GM13977 (cell line): ENCODE measurements around the gene ZPBP2.
A peak's percentile ranks its signal among the peaks of the same experiment; 100 is the strongest.

Experiments used
- DNase-seq: peaks from one replicate; pipeline ENCODE4 v3.0.0; 2012; ENCODE audit warnings: low spot score
- in situ Hi-C: fragments of 300-500 bp; cut with MboI; formaldehyde crosslinking; loops from one replicate; pipeline ENCODE4 v1.12.0; 2022; ENCODE audit warnings: low sequenced_read_pairs, low pct_unique_long_range_greater_than_20kb, mixed read lengths, inconsistent platforms; ENCODE audit not compliant: unreplicated experiment
- TF ChIP-seq, protein P1 (sequence below): IDR thresholded peaks from 2 replicates; pipeline ENCODE4 v1.5.1; 2012; ENCODE audit warnings: mild to moderate bottlenecking, control low read depth; ENCODE audit not compliant: insufficient read depth; ENCODE audit errors: extremely low read depth, missing control alignments

The ZPBP2 gene

DNA sequence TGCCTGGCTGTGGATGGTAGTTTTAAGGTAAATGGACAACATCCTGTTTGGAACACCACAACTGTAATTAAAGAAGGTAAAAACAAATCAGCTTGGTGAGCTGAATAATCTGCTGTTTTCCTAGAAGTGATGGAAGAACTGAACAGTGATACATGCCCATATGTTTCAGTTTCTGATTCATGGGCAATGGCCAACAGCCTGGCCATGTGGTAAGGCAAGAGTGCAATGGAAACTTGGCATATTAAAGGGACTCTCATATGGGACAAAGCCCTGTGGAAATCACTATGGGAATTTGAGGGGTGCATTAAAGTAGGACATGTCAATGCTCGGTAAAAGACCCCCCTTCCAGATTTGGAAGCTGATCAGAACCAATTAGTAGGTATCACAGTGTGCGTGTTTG, 41.7 kb upstream of the ZPBP2 start:
- TF ChIP-seq, protein P1, sequence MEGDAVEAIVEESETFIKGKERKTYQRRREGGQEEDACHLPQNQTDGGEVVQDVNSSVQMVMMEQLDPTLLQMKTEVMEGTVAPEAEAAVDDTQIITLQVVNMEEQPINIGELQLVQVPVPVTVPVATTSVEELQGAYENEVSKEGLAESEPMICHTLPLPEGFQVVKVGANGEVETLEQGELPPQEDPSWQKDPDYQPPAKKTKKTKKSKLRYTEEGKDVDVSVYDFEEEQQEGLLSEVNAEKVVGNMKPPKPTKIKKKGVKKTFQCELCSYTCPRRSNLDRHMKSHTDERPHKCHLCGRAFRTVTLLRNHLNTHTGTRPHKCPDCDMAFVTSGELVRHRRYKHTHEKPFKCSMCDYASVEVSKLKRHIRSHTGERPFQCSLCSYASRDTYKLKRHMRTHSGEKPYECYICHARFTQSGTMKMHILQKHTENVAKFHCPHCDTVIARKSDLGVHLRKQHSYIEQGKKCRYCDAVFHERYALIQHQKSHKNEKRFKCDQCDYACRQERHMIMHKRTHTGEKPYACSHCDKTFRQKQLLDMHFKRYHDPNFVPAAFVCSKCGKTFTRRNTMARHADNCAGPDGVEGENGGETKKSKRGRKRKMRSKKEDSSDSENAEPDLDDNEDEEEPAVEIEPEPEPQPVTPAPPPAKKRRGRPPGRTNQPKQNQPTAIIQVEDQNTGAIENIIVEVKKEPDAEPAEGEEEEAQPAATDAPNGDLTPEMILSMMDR, result no peak
- in situ Hi-C loops, result no loop called here
- DNase-seq, result no peak

DNA sequence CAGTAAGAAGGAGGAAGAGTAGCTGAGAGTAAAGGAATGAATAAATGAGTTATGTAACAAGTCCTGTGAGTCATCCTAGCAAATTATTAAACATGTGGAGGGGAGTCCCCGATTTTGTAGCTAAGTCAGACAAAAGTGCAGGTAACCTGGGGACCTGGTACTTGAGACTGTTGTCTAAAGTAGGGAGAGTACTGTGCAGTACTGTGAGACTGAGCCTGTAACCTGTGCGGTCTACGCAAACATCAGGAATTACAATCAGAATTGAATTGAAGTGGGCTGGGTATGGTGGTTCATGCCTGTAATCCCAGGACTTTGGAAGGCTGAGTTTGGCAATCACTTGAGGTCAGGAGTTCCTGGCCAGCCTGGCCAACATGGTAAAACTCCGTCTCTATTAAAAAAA, 39.6 kb upstream of the ZPBP2 start:
- TF ChIP-seq, protein P1, result no peak
- no peak for DNase-seq
- in situ Hi-C loops, result no loop called here

DNA sequence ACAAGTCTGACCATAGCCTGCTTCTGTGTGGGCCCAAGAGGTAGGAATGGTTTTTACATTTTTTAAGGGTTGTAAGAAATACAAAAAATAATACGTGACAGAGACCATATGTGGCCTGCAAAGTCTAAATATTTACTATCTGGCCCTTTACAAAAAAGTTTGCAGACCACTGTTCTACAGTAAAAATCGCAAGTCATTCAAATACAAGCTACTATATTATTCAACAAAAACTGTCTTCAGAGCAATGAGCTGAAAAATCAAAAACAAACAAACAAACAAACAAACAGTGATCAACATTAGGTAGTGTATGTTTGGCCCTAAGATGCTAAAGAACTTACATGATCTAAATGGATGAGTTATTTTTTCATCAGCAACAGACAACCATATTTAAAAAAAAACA, 36.4 kb upstream of the ZPBP2 start:
- in situ Hi-C loops, result no loop called here
- TF ChIP-seq, protein P1, result no peak
- no peak for DNase-seq

DNA sequence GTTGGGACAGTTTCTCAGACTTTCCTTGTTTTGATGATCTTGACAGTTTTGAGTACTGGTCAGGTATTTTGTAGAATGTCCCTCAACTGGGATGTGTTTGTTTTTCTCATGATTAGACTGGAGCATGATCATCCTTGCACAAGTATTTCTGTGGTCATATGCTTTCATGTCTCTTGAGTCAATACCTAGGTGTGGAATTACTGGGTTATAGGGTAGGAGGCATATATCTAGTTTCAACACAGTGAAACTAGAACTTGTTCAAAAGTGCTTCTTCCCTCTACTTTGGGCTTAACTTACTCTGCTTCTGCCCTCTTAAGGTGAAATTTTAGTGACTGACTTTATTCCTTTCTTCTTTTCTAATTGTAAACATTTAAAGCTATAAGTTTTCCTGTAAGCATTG, 34.0 kb upstream of the ZPBP2 start:
- TF ChIP-seq, protein P1, result no peak
- no peak for DNase-seq
- in situ Hi-C loops, result no loop called here

DNA sequence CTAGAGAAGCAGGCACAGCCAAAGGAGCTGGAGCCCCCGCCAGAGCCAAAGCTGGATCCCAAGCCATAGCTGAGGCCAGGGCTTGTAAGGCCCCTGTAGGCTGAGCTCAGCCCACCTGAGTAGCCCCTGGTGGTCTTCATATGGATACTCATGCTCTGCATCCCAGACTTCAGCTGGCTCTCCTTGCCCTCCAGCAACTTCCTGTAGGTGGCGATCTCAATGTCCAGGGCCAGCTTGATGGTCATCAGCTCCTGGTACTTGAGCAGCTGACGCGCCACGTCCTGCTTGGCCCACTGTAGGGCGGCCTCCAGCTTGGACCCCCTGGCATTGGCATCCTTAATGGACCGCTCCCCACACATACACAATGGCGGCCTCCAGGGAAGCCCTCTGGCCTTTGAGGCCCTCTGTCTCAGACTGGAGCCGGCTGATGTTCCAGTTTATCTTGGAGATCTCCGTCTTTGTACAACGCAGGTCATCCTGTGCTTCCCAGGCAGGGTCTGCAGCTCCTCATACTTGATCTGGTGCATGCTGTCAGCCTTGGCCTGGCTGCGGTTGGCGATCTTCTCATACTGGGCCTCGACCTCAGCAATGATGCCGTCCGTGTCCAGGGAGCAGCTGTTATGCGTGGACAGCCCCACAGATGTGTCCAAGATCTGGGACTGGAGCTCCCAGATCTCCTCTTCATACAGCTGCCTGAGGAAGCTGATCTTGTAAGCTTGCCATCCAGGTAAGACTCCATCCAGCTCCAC, 32.8 kb upstream of the ZPBP2 start:
- TF ChIP-seq, protein P1, result peak; percentile 2
- DNase-seq, result no peak
- in situ Hi-C loops, result no loop called here

DNA sequence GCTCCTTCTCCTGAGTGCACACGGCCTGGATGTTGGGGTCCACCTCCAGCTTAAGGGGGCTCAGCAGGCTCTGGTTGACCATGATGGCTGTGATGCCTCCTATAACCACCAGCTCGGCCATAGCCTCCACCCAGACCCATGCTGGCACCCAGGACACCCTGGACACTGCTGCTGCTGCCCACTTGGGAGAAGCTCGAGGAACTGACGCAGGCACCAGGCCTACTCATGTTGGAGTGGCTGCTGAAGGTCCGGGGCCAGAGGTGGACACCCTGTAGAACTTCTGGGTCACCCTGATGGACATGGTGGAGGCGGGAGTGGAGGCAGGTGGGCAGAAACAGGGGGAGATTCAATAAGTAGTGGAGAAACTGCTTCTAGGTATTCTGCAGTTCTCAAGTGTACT, 31.9 kb upstream of the ZPBP2 start:
- in situ Hi-C loops, result no loop called here
- no peak for DNase-seq
- TF ChIP-seq, protein P1, result no peak
